Activated CD4-positive, alpha-beta memory T cell treated with anti-CD3 and anti-CD28 coated beads for 36 hours (primary cell): Measurements from ENCODE around the gene MRPL4. TPM values are rescaled to one million over a fixed set of nuclear protein-coding genes. Genes with fewer than 3 reads are reported as not detected.
A peak's percentile ranks its signal among the peaks of the same experiment; 100 is the strongest.

Experiments
- CTCF ChIA-PET: fragments of 350-600 bp; sonication (Branson Sonifier 250); formaldehyde crosslinking; loops from one replicate; lab custom pipeline; 2021; ENCODE audit warnings: antibody characterized with exemption, inconsistent platforms; lab: Charles Lee
- POLR2A ChIA-PET: fragments of 350-600 bp; sonication (Branson Sonifier 250); formaldehyde crosslinking; loops from one replicate; lab custom pipeline; 2021; ENCODE audit warnings: antibody characterized with exemption; lab: Charles Lee
- DNase-seq: peaks from one replicate; pipeline ENCODE4 v3.0.0-alpha.2; 2020
- H3K27ac Mint-ChIP-seq: one replicate; pipeline ENCODE4 v1.8.0; 2021; ENCODE audit warnings: mixed read lengths
- H3K27me3 Mint-ChIP-seq: one replicate; pipeline ENCODE4 v1.8.0; 2021; ENCODE audit warnings: mixed read lengths
- H3K36me3 Mint-ChIP-seq: one replicate; pipeline ENCODE4 v1.8.0; 2021; ENCODE audit warnings: mixed read lengths
- H3K4me1 Mint-ChIP-seq: one replicate; pipeline ENCODE4 v1.8.0; 2021; ENCODE audit warnings: low read depth, mixed read lengths
- H3K4me3 Mint-ChIP-seq: one replicate; pipeline ENCODE4 v1.8.0; 2021; ENCODE audit warnings: mild to moderate bottlenecking, mixed read lengths
- H3K9me3 Mint-ChIP-seq: one replicate; pipeline ENCODE4 v1.8.0; 2021; ENCODE audit warnings: mixed read lengths
- intact Hi-C: fragments of 100-400 bp; cut with micrococcal nuclease; formaldehyde crosslinking; loops from one replicate; pipeline ENCODE4 v1.15.1; 2023
- total RNA-seq, 2 experiments: library from RNA; stranded (reverse); gene quantifications; one replicate each; pipeline ENCODE4 v1.2.3, GENCODE V29; 2021

Gene MRPL4
- total RNA-seq, 2 experiments from 2014 or later: 106 to 115 TPM

DNA sequence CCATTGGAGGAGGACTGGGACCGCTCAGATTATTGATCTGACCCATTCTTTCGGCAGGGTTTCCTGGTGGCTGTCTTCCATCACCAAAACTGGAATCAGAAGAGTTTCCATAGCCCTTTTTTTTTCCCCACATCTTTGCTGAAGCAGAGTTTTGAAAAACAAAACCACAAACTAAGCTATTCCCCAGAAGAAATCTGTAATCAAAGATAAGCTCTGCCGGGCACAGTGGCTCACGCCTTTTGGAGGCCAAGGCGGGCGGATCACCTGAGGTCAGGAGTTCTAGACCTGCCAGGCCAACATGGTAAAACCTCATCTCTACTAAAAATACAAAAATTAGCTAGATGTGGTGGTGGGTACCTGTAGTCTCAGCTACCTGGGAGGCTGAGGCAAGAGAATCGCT lies 14.7 kb downstream of the MRPL4 start:
- Mint-ChIP-seq H3K4me1 (peaks cover 15% of the 10 kb centered on the region), H3K27me3 (no peaks in the 10 kb centered on the region), H3K27ac (no peak overlapping the region), H3K36me3 (peaks cover 4% of the 10 kb centered on the region), H3K9me3 (no peaks in the 10 kb centered on the region), H3K4me3 (no peak overlapping the region)
- CTCF ChIA-PET: interaction anchor here (0.6 to 6.5 kb wide), 2 partner anchors 102 to 121 kb away, joined by 4 to 212 read pairs; no protein-coding TSS in a partner anchor
- intact Hi-C loops: no loop called here
- POLR2A ChIA-PET: interaction anchor here (1.5 kb wide), 1 partner anchor 114 kb away, joined by 3 read pairs; the partner anchor contains the start of gene TYK2
- no peak for DNase-seq

DNA sequence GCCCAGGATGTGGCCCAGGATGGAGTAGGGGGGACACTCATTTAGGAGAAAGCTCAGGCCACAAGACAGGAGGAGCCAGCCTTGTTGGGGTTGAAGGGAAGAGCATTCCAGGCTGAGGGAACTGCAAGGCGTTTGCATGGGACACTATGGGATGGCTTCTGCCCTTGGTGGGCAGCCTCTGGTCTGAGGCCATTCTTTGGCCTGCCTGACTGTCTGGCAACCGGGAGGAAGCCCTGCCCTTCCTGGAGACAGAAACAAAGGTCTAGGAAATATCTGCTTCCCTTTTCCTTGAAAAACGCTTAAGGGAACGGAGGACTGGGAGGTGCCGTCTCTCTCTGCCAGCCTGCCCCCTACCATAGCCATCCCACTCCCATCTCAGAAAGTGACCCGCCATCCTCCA lies 16.1 kb downstream of the MRPL4 start:
- Mint-ChIP-seq H3K4me1 (peaks cover 23% of the 10 kb centered on the region), H3K36me3 (peaks cover 10% of the 10 kb centered on the region), H3K27me3 (no peaks in the 10 kb centered on the region), H3K4me3 (no peak overlapping the region), H3K9me3 (no peaks in the 10 kb centered on the region), H3K27ac (peak overlapping the region; percentile 1)
- ChIA-PET POLR2A (interaction anchor here (0.8 to 4.7 kb wide), 2 partner anchors 8 to 66 kb away, joined by 3 to 69 read pairs; no protein-coding TSS in a partner anchor), CTCF (interaction anchor here (0.7 to 6.5 kb wide), 4 partner anchors 9 to 136 kb away, joined by 3 to 212 read pairs (median 62); partner anchors contain the start of gene CDC37)
- intact Hi-C loops: no loop called here
- DNase-seq: no peak

DNA sequence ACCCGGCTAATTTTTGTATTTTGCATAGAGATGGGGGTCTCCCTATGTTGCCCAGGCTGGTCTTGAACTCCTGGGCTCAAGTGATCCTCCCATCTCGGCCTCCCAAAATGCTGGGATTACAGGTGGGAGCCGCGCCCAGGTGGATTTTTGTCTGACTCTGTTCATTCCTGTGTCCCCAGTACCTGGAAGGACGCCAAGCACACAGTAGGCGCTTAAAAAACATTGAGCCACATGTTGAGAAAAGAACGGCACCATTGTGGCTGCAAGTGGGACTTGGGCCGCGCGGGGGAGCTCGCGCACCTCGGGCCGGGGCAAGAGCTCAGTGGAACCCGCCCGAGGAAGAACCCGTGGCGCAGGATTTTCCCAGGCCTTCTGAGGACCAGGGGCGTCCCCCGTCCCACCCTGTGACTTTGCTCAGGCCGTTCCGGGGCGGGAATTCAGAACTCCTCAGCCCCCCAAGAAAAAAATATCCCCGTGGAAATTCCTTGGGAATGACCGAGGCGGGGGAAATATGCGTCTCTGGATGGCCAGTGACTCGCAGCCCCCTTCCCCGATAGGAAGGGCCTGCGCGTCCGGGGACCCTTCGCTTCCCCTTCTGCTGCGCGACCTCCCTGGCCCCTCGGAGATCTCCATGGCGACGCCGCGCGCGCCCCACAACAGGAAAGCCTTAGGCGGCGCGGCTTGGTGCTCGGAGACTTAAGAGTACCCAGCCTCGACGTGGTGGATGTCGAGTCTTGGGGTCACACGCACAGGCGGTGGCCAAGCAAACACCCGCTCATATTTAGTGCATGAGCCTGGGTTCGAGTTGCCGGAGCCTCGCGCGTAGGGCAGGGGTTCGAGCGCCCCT lies 17.5 kb downstream of the MRPL4 start:
- Mint-ChIP-seq H3K4me3 (peak overlapping the region; percentile 85), H3K27ac (peak overlapping the region; percentile 89), H3K27me3 (no peaks in the 10 kb centered on the region), H3K4me1 (peaks cover 30% of the 10 kb centered on the region), H3K9me3 (no peaks in the 10 kb centered on the region), H3K36me3 (peaks cover 15% of the 10 kb centered on the region)
- DNase-seq: peak; percentile 93
- intact Hi-C loops: loop anchor here (1.0 to 2.0 kb wide), 4 partner anchors 17 to 120 kb away; partner anchors contain the start of genes ICAM4, ICAM5 and TYK2
- ChIA-PET CTCF (interaction anchor here (0.6 to 6.5 kb wide), 28 partner anchors 9 to 863 kb away, joined by 3 to 212 read pairs (median 6); partner anchors contain the start of genes CDC37, FDX2, ICAM4 and ICAM5), POLR2A (interaction anchor here (0.5 to 4.7 kb wide), 9 partner anchors 9 to 123 kb away, joined by 3 to 69 read pairs (median 10); partner anchors contain the start of genes ICAM4, ICAM5 and RAVER1)

DNA sequence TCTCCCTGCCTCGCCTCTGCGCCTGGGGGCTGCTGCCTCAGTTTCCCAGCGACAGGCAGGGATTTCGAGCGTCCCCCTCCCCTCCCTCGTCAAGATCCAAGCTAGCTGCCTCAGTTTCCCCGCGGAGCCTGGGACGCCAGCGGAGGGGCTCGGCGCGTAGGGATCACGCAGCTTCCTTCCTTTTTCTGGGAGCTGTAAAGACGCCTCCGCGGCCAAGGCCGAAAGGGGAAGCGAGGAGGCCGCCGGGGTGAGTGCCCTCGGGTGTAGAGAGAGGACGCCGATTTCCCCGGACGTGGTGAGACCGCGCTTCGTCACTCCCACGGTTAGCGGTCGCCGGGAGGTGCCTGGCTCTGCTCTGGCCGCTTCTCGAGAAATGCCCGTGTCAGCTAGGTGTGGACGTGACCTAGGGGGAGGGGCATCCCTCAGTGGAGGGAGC lies 18.2 kb downstream of the MRPL4 start:
- Mint-ChIP-seq H3K4me1 (peaks cover 35% of the 10 kb centered on the region), H3K9me3 (no peaks in the 10 kb centered on the region), H3K27ac (peak overlapping the region; percentile 89), H3K4me3 (peak overlapping the region; percentile 85), H3K36me3 (peaks cover 19% of the 10 kb centered on the region), H3K27me3 (no peaks in the 10 kb centered on the region)
- peak; percentile 91 for DNase-seq
- intact Hi-C loops: loop anchor here (1.0 to 2.0 kb wide), 2 partner anchors 16 to 111 kb away; partner anchors contain the start of genes ICAM4 and TYK2
- POLR2A ChIA-PET: interaction anchor here (0.5 to 4.7 kb wide), 17 partner anchors 10 to 158 kb away, joined by 3 to 69 read pairs (median 6); partner anchors contain the start of genes ICAM4, ICAM5, MRPL4 and RAVER1
- CTCF ChIA-PET: interaction anchor here (0.8 to 6.5 kb wide), 26 partner anchors 10 to 213 kb away, joined by 3 to 212 read pairs (median 6); partner anchors contain the start of genes CDC37, ICAM4, ICAM5 and RAVER1

DNA sequence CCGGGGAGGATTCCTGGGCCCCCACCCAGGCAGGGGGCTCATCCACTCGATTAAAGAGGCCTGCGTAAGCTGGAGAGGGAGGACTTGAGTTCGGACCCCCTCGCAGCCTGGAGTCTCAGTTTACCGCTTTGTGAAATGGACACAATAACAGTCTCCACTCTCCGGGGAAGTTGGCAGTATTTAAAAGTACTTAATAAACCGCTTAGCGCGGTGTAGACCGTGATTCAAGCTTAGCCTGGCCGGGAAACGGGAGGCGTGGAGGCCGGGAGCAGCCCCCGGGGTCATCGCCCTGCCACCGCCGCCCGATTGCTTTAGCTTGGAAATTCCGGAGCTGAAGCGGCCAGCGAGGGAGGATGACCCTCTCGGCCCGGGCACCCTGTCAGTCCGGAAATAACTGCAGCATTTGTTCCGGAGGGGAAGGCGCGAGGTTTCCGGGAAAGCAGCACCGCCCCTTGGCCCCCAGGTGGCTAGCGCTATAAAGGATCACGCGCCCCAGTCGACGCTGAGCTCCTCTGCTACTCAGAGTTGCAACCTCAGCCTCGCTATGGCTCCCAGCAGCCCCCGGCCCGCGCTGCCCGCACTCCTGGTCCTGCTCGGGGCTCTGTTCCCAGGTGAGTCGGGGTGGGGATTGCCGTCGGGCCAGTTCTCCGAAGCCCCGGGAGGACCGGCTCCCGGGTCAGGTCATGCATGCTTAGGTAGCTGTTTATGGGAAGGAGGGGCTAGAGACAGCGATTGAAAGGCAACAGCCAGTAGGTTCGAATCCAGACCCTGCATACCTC lies 18.8 kb downstream of the MRPL4 start, which contains the start of gene ICAM1:
Gene ICAM1, plus strand, starts transcription at position 505 of the 779 bp plus-strand sequence. Its CDS starts 40 bp downstream, at position 545.
- H3K4me1 Mint-ChIP-seq: peaks cover 35% of the 10 kb centered on the region
- intact Hi-C loops: loop anchor here (1.0 to 2.0 kb wide), 4 partner anchors 11 to 110 kb away; partner anchors contain the start of genes ICAM4, RAVER1 and TYK2
- ChIA-PET POLR2A (interaction anchor here (0.6 to 4.7 kb wide), 21 partner anchors 9 to 397 kb away, joined by 3 to 69 read pairs (median 5); partner anchors contain the start of genes DNMT1, ICAM4, ICAM5 and MRPL4), CTCF (interaction anchor here (0.6 to 6.5 kb wide), 28 partner anchors 10 to 213 kb away, joined by 3 to 212 read pairs (median 6); partner anchors contain the start of genes CDC37, ICAM4, ICAM5 and TYK2)
- peak within 1 kb of the TSS; percentile 89 for H3K27ac Mint-ChIP-seq
- H3K4me3 Mint-ChIP-seq: peak within 1 kb of the TSS; percentile 85
- no peaks in the 10 kb centered on the region for H3K9me3 Mint-ChIP-seq
- no peaks in the 10 kb centered on the region for H3K27me3 Mint-ChIP-seq
- H3K36me3 Mint-ChIP-seq: peaks cover 19% of the 10 kb centered on the region
- peak; percentile 89 for DNase-seq

DNA sequence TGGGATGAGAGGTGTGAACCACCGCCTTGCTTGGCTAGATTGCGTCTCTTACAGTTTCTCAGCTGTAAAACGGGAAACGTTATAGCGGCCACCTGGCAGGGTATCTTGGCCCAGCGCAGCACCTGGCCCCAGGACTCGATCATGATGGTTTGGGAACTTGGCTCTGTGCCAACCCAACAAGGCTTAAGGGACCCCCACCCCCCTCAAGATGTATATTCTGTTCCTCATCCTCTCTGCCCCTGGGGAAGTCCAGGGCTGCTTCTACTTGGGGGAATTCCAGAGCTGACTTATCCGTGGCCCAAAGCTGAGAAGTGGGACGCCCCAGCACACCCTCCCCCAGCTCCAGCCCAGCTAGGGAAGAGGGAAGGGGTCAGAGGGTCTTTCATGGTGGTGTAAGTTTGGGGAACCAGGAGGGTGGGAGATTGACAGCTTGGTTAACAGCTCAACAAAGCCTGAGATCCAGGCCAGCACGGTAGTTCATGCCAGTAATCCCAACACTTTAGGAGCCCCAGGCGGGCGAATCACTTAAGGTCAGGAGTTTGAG lies 19.6 kb downstream of the MRPL4 start:
- H3K36me3 Mint-ChIP-seq: peaks cover 19% of the 10 kb centered on the region
- intact Hi-C loops: loop anchor here (1.0 to 2.0 kb wide), 3 partner anchors 11 to 109 kb away; partner anchors contain the start of genes RAVER1 and TYK2
- H3K4me1 Mint-ChIP-seq: peaks cover 35% of the 10 kb centered on the region
- peak; percentile 66 for DNase-seq
- CTCF ChIA-PET: interaction anchor here (0.8 to 6.5 kb wide), 19 partner anchors 12 to 212 kb away, joined by 3 to 212 read pairs (median 6); partner anchors contain the start of genes CDC37, ICAM4, ICAM5 and TYK2
- H3K4me3 Mint-ChIP-seq: peak overlapping the region; percentile 85
- no peaks in the 10 kb centered on the region for H3K27me3 Mint-ChIP-seq
- H3K27ac Mint-ChIP-seq: peak overlapping the region; percentile 89
- POLR2A ChIA-PET: interaction anchor here (0.6 to 4.7 kb wide), 20 partner anchors 9 to 396 kb away, joined by 3 to 69 read pairs (median 5); partner anchors contain the start of genes CDC37, DNMT1, ICAM4 and ICAM5
- no peaks in the 10 kb centered on the region for H3K9me3 Mint-ChIP-seq

DNA sequence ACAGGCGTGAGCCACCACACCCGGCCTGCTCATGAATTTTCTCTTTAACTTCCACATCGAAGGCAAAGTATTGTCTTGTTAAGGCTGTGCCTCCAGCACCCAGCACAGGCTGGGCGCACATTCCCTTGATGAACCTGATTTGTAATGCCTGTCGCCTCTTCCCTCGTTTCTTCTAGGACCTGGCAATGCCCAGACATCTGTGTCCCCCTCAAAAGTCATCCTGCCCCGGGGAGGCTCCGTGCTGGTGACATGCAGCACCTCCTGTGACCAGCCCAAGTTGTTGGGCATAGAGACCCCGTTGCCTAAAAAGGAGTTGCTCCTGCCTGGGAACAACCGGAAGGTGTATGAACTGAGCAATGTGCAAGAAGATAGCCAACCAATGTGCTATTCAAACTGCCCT lies 22.6 kb downstream of the MRPL4 start:
- Mint-ChIP-seq H3K27ac (peak overlapping the region; percentile 35), H3K4me3 (no peak overlapping the region), H3K36me3 (peaks cover 33% of the 10 kb centered on the region), H3K9me3 (no peaks in the 10 kb centered on the region), H3K4me1 (peaks cover 41% of the 10 kb centered on the region), H3K27me3 (no peaks in the 10 kb centered on the region)
- intact Hi-C loops: no loop called here
- DNase-seq: no peak
- ChIA-PET CTCF (interaction anchor here (1.0 to 1.5 kb wide), 3 partner anchors 15 to 114 kb away, joined by 3 to 6 read pairs (median 3); no protein-coding TSS in a partner anchor), POLR2A (no interaction called here)

DNA sequence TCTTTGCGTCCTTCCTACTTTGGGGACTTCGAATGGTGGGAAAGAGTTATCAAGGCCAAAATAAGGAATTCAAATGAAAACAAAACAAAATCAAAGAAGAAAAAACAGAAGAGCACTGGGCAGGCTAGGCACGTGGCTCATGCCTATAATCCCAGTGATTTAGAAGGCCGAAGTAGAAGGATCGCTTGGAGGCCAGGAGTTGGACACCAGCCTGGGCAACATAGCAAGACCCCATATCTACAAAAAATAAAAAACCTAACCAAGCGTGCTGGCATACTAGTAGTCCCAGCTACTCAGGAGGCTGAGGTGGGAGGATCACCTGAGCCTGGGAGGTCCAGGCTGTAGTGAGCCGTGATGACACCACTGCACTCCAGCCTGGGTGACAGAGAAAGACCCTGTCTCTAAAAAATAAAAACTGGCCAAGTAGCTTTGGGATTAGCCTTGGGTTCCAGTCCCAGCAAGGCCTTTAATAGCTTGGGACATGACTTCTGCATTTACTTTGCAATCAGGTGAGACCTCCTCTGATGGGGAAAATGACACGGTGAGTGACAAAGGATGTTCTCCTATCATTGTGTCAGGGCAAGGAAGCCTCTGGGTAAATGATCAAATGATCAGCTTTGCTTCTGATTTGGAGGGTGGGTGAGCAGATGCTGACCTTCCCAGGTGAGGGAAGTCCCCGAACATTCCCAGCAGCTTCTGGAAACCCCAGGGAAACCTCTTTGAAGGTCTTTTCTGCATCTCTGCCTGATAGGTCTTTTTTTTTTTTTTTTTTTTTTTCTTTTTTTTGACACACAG lies 26.0 kb downstream of the MRPL4 start:
- no peak for DNase-seq
- Mint-ChIP-seq H3K36me3 (peaks cover 38% of the 10 kb centered on the region), H3K4me3 (no peak overlapping the region), H3K9me3 (no peaks in the 10 kb centered on the region), H3K4me1 (peaks cover 25% of the 10 kb centered on the region), H3K27ac (no peak overlapping the region), H3K27me3 (no peaks in the 10 kb centered on the region)
- ChIA-PET POLR2A (interaction anchor here (0.5 to 1.3 kb wide), 4 partner anchors 9 to 129 kb away, joined by 3 to 4 read pairs (median 4); partner anchors contain the start of gene ICAM4), CTCF (interaction anchor here (0.6 to 1.1 kb wide), 3 partner anchors 8 to 113 kb away, joined by 3 to 4 read pairs (median 3); no protein-coding TSS in a partner anchor)
- intact Hi-C loops: no loop called here

DNA sequence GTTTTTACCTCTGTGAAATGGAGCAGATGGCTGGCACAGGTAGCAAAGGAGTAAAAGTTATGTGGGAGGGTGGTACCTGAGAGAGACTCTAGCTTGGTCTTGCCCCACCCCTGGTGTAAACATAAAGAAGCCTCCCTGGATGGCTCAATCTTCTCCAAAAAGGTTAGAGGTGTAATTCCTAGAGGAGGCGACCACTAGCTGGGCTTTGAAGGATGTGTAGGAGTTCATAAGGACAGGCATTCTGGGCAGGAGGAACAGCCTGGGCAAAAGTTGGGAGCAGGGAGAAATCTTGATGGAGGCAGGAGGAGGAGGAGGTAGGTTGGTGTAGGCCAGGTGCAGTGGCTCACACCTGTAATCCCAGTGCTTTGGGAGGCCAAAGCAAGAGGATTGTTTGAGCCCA lies 26.9 kb downstream of the MRPL4 start:
- ChIA-PET CTCF (interaction anchor here (0.6 to 0.9 kb wide), 2 partner anchors 110 to 125 kb away, joined by 3 read pairs; no protein-coding TSS in a partner anchor), POLR2A (interaction anchor here (2.4 kb wide), 1 partner anchor 8 kb away, joined by 15 read pairs; the partner anchor contains the start of gene ICAM1)
- Mint-ChIP-seq H3K27ac (no peak overlapping the region), H3K36me3 (peaks cover 44% of the 10 kb centered on the region), H3K27me3 (no peaks in the 10 kb centered on the region), H3K4me1 (peaks cover 21% of the 10 kb centered on the region), H3K9me3 (no peaks in the 10 kb centered on the region), H3K4me3 (no peak overlapping the region)
- intact Hi-C loops: no loop called here
- DNase-seq: no peak
